ENCODE measurements around the gene HNRNPCL2.
"Not testable (repeated sequence)": the region's sequence is repeated elsewhere in the genome, so short reads cannot be mapped to it uniquely, and the experiment has no call there.

Gene HNRNPCL2

DNA sequence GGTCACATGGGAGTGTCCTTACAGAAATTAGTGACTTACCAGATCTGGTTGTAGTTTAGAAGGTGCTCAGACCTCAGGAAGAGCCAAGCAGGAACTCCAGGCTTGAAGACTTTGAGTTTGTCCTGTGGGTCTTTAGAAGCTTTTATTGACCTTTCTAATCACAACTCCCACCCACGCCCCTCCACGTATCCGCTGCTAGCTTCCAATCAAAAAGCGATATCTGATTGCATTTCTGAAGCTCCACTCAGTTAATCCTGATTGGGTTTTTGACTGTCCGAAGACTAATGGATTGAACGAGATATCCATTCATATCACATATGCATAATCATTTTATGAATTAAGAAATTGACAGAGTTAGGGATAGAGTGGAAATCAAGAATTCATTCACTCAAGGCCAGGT lies at the start of gene HNRNPCL2:
HNRNPCL2 (minus strand) TSS at position 101 of the 400 bp plus-strand sequence. CDS start 454 bp downstream, outside the sequence.
- not testable (repeated sequence) for H3K27ac ChIP-seq, H3K4me3 ChIP-seq

DNA sequence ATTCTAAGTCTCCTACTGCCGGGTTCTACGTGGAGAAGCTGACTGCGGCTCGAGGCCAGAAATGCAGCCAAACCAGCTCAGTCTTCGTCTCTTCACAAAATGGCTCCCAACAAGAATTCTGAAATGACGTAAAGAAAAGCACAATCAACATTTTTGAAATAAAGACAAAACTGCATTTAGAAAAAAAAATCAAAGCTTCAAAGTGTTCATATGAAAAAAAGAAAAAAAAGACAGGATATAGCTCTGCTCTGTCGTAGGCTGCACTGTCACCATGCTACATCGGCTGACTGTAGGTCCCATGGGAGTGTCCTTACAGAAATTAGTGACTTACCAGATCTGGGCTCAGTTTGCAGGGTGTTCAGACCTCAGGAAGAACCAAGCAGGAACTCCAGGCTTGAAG lies 48.9 kb upstream of the HNRNPCL2 start, which contains the start of gene HNRNPCL4:
HNRNPCL4 (minus strand) TSS at position 101 of the 400 bp plus-strand sequence. CDS start 164 bp downstream, outside the sequence.
- H3K4me3 ChIP-seq, H3K27ac ChIP-seq: not testable (repeated sequence)

GRCh38 chr1:13155909-13156308 lies 39.3 kb upstream of the HNRNPCL2 start, which contains the start of gene PRAMEF26:
PRAMEF26 (minus strand) TSS chr1:13156009; CDS start chr1:13153095, 2,914 bp downstream.
- not testable (repeated sequence) for H3K4me3 ChIP-seq, H3K27ac ChIP-seq

DNA sequence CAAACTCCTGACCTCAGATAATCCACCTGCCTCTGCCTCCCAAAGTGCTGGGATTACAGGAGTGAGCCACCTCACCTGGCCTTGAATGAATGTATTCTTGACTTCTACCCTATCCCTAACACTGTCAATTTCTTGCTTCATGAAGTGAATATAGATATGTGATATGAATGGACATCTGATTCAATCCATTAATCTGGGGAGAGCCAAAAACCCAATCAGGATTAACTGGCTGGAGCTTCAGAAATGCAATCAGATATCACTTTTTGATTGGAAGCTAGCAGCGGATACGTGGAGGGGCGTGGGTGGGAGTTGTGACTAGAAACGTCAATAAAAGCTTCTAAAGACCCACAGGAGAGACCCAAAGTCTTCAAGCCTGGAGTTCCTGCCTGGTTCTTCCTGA lies 46.2 kb downstream of the HNRNPCL2 start, which contains the start of gene PRAMEF25:
PRAMEF25 (plus strand) TSS at position 301 of the 400 bp plus-strand sequence. CDS start 2,920 bp downstream, outside the sequence.
- not testable (repeated sequence) for H3K4me3 ChIP-seq, H3K27ac ChIP-seq
